Sciatic nerve (tissue), 2 donors: ENCODE results near the gene TXNL4B. TPM values are rescaled to one million over a fixed set of nuclear protein-coding genes. Genes with fewer than 3 reads are reported as not detected.

Experiments
- ATAC-seq: fragments of 200-7000 bp; cut with Tn5 transposase; one replicate; pipeline ENCODE4 v1.9.1; 2020; ENCODE audit warnings: mild to moderate bottlenecking, moderate library complexity
- DNase-seq: peaks from one replicate; pipeline ENCODE4 v3.0.0-alpha.2; 2020; ENCODE audit warnings: low spot score
- intact Hi-C: fragments of 100-400 bp; cut with DNase I; formaldehyde crosslinking; loops from one replicate; pipeline ENCODE4 v1.14.2; 2022
- total RNA-seq: library from RNA; stranded (reverse); fragmentation: NEBNext Ultra II Directional; extraction: Animal tissue kit (Norgen Biotek cat#: 25700); gene quantifications from one replicate; pipeline ENCODE4 v1.2.1, GENCODE V29; 2021
- donor health status: DM: no; HTN: no; CAD: no.
- donor health status: DM: no; HTN: no; CAD: no.

Gene TXNL4B
- 18.8 TPM for total RNA-seq

DNA sequence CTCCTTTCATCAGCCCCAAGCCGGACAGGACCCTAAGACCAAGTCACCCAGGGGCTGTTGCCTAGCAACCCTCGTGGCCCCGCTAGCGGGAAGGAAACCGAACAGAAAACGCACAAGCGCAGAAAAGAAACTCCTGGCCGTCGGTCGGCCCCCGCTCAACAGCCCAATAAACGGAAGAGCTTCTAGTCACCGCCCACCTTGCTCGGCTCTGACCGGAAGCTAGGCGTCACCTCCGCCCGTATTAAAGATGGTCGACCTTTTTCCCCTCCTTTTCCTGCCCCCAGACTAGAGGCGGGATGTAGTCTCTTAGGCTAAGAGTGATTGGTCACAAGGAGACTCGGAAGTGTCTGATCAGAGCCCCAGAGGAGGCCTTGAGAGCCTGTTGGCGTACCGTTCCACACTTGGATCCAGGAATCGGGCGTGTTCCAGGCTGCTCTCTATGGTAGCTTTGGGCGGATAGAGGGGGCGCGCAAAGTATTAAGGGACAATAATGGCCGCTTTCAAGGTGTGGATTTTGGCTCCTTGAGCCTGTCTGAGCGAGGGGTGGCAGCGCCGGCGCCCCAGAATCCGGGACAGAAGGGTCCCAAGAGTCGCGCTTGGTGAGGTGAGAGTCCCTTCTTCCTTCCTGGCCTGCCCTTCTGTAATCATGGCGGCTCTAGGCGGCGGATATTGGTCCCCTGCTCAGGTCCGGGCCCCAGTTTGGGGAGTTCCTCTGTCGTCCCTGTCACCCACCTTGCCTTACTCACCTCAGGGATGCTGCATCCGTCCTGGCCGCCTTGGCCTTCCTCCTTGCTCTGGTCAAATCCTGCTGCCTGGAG, at the start of gene TXNL4B, which contains the start of gene DHX38:
Gene TXNL4B, minus strand, starts transcription at position 173 of the 818 bp plus-strand sequence. CDS start 2,871 bp downstream, outside the sequence.
Gene DHX38, plus strand, starts transcription at position 400 of the 818 bp plus-strand sequence. CDS start 2,311 bp downstream, outside the sequence.
- intact Hi-C loops = no loop called here
- peak; percentile 100 for ATAC-seq
- peak; percentile 94 for DNase-seq

DNA sequence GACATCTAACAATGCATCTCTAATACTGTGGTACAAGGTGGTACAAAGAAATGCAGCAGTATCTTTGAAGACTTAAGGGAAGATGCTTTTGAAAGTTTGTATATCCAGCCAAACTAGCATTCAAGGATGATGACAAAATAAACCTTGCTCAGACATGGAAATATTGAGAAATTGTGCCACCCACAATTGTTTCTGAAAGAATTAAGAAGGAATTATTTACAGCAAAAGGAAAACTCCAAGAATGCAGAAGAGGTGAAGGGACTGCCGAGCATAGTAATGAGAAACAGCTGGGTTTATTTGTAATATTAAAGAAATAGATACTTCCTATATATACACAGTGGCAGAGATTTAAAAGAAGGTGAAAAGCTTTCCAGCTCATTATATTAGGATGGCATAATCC, 49.1 kb upstream of the TXNL4B start:
- ATAC-seq = no peak
- intact Hi-C loops = no loop called here
- no peak for DNase-seq

DNA sequence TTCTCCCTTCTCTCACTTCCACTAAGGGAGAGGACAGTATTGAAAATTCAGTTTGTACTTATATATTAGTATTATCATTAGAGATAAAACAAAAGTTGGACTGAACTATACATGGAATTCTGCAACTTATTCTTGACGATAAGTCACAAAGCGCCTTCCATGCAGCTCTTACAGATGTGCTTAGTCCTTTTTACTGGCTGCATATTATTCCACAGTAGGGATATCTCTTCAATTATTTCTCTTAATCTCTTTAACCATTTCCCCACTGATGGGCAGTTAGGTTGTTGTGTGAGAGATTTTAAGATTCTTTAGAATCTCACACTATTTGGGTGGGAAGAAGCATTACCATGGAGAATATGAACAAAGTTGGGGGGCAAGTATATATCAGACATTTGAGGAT, 46.5 kb upstream of the TXNL4B start:
- no peak for ATAC-seq

DNA sequence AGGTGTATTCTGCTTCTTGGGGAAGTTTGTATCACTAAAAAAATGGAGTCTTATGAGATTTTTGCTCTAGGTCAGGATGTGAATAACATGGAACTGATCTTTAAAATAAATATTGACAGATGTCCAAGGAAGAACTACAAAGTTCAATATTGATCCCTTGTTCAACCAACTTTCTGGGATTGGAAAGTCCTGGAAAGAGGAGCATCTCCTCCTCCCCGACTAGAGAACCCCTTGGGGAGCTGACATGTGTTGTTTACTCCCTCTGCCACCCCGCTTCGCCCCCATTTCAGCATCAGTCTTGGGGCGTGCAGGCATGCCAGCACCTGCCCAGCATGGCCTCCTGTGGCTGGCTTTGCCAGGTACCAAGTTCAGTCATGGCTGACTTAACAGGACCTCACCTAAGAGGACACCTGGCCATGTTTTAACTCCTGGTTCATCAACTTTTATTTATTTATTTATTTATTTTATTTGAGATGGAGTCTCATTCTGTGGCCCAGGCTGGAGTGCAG, 44.7 kb upstream of the TXNL4B start:
- intact Hi-C loops = no loop called here
- DNase-seq = no peak
- no peak for ATAC-seq

More for the DNA sequence above, 46.5 kb upstream of the TXNL4B start:
- intact Hi-C loops = no loop called here
- DNase-seq = no peak

DNA sequence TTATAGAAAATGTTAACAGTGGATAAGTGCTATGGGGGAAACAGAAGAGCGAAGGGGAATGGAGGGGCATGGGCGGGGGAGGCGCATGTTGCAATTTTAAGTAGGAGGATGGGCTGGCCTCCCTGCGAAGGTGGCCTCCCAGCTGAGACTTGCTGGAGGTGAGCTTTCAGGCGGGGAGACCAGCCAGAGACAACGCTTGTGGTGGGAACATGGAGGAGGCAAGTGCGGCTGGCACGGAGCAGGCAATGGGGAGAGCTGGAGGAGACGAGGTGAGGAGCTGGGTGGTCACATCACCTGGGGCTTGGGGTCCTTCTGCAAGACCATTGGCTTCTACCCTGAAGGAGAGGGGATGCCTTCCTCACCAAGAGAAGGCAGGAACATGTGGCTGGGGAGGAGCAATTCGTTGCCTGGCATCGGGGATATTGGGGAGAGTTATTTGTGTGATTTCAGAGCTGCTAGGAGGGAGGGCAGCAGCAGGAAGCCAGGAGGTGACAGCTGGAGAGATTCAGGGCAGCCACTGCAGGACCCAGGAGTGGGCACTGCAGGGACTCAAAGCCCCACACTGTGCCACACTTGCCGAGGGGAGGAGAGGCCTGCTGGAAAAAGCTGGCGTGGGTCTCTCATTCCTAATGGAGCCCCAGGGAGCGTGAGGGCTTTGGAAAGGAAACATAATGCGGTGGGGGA, 44.1 kb upstream of the TXNL4B start:
- DNase-seq = no peak
- ATAC-seq = no peak
- intact Hi-C loops = no loop called here

DNA sequence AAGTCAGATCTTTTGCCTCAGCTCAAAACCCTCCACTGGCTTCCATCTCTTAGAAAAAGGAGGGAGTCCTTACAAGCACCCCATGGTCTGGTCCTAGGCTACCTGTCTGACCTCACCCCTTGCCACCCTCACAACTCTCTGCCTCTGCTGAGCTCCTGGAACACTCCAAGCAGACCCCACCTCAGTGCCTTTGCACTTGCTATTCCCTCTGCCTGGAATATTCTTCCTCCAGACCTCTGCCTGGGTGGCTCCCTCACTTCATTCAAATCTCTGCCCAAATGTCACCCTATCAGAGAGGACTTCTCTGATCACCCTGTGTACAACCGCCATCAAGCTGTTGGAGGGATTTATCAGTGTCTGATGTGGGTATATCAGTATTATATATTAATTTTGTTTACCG, 41.1 kb upstream of the TXNL4B start:
- no peak for ATAC-seq
- DNase-seq = no peak
- intact Hi-C loops = no loop called here

DNA sequence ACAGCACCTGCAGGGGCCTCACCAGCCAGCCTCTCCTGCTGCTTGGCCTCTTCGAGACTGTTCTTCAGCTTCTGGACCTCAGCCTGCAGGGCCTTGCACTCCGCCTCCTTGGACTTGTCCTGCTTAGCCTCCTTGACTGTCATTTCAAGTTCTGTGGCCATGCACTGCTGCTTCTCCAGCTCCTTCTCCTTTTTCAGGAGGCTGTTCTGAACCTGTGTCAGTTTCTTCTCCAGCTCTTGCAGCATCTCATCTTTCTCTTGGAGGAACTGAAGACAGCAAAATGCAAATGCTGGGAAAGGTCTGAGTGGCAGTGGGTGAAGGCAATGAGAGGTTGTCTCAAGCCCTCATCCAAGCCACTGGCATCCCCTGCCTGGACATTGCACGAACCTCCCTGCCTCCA, 39.3 kb upstream of the TXNL4B start:
- no peak for DNase-seq
- no peak for ATAC-seq
- intact Hi-C loops = no loop called here

DNA sequence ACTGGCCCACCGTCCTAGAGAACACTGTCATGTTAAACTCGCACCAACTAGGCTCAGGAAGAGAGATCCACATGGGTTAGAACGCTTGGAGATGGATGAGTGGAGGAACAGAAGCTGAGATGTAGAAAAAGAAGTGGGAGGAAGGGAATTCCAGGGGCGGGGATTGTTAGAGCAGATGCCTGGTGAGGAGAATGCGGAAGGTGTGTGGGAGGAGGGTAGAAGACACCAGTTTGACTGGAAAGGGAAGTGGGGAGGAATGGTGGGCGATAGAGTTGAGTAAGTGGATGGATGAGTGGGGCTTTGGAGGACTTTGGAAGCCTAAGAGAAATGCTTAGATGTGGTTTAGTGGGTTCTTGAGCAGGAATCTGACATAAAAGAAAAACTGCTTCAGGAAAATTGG, 37.6 kb upstream of the TXNL4B start:
- ATAC-seq (no peak), DNase-seq (no peak)
- intact Hi-C loops = no loop called here

DNA sequence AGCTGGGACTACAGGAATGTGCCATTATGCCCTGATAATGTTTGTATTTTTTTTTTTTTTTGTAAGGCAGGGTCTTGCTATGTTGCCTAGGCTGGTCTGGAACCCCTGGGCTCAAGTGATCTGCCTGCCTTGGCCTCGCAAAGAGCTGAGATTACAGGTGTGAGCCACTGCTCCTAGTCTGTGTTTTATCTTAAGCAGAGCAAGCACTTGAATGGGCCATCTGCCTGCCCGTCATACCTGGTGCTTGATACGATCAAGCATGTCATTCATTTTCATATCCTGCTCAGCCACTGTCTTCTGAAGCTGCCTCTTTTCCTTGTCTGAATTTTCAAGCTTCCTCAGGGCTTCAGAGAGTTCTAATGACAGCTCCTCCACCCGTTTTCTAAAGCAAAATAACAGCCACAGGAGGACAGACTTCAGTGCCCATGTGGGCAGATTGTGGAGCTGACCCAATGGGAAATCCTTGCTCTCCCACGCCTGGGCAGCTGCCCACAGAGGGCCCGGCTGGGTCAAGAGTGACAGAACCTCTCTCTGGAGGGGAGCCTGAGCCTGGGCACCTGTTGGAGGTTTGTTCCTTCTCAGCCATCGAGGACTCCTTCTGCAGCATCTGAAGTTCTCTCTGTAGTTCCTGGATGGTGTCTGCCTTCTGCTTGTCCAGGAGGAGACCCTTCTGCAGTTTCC, 36.7 kb upstream of the TXNL4B start:
- ATAC-seq (no peak), DNase-seq (no peak)
- intact Hi-C loops = no loop called here

GRCh38 chr16:72128701-72129100, 35.3 kb upstream of the TXNL4B start:
- ATAC-seq (no peak), DNase-seq (no peak)
- intact Hi-C loops = no loop called here

DNA sequence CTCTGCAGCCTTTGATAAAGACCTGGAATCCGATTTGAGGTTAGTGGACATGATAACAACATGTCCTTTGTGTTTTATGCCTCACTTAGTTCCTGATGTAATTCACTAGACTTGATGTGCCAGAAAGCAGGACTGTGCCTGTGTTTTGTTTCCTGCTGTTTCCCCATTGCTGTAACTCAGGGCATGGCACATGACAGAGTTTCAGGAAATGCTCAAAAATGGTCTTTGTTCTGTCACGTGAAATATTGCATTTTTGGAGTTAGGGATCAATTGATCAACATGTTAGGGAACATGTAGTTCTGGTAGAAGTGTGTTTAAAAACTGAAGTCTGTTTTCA, 33.0 kb upstream of the TXNL4B start:
- DNase-seq (no peak), ATAC-seq (peak; percentile 40)
- intact Hi-C loops = no loop called here

- DNase-seq (no peak), ATAC-seq (peak; percentile 5)
- intact Hi-C loops = no loop called here
Observed at GRCh38 chr16:72125635-72126428, 32.4 kb upstream of the TXNL4B start.

DNA sequence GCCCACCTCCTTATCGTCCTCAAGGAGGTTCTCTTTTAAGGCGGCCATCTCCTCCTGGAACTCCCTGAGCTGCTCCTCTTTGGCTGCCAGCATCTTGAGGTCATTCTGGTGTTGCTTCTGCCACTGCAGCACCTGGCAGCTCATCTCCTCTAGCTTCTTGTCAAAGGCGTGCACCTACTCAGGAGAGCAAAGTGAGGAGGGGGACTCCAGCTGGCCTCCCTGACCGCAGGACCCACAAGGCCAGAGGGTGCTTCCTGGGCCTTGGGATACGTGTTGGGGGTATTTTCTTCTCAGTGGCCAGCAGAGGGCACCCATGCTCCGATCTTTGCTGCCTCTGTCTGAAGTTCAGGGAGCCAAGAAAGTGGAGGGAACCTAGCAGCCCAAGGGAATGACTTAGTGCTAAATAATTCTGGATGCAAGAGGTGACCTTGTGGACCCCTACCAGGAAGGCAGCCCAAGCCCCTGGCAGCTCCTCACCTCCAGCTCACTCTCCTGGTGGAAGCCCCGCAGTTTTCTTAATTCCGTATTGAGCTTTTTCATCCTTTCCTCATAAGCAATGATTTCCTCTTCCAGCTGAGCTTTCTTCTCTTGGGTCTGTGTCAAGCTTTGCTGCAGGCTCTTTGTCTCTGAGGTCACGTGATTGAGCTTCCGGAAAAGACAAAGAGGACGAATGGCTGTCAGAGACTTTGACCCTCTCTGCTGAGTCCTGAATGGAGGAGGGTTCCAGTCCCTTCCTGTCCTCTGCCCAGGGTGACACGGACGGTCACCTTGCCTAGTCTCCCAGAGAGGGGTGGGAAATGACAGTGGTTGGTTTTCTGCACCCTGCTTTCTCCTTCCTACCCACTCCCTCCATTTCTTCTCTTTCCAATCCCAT, 31.6 kb upstream of the TXNL4B start:
- peak; percentile 80 for DNase-seq
- ATAC-seq = peak; percentile 89
- intact Hi-C loops = no loop called here

DNA sequence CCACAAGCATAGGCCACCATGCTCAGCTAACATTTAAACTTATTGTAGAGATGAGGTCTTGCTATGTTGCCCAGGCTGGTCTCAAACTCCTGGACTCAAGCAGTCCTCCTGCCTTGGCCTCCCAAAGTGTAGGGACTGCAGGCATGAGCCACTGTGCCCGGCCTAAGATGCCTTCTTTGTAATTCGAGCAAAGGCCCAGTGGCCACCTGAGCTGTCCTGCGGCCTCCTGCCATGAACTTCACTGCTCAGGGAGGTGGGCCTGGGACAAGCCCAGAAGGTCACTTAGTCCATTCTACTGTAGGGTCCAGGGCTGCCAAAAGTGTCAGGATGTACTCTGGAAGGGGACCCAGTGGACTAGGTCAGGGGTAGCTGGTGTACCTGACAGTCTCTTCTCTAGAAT, 30.7 kb upstream of the TXNL4B start:
- ATAC-seq (no peak), DNase-seq (no peak)
- intact Hi-C loops = no loop called here

GRCh38 chr16:72123426-72123825, 30.0 kb upstream of the TXNL4B start:
- intact Hi-C loops = no loop called here
- DNase-seq (no peak), ATAC-seq (no peak)

DNA sequence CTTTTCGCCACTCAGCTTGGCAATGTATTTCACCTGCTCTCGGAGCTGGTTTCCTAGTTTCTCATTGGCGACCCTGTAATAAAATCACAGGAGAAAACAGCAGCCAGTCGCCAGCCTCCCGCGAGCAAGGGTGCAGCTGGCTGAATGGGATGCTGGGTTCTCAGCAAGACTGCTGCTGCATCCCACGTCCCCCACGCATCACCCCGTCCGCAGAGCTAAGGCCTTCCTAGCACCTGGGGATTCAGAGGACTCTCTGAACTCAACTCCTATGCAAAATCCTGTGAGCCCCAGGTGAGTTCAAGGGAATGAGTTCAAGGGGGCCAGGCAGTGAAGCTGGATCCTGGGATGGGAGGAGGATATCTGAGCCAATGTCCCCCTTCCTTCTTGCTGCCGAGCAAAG, 29.5 kb upstream of the TXNL4B start:
- ATAC-seq (no peak), DNase-seq (no peak)
- intact Hi-C loops = no loop called here

- DNase-seq (no peak), ATAC-seq (no peak)
- intact Hi-C loops = no loop called here
Observed at GRCh38 chr16:72122308-72122707, 28.9 kb upstream of the TXNL4B start.

DNA sequence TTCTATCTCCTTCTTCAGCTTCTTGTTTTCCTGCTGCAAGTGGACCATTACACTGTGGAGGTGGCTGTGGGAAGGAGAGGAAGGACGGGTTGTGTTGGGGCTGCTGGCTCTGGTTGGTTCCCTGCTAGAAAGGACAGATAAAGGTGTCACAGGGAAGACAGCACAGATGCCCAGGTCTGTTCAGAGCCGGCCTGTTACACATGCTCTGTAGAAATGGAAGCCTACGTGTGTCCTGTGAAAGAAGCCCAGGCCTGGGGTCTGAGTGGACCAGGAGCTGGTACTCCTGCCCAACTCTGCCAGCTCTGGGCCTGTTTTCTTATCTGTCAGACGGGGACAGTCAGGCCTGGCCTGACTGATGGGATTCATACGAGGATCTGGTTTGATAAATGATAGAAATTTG, 26.6 kb upstream of the TXNL4B start:
- intact Hi-C loops = no loop called here
- ATAC-seq (no peak), DNase-seq (no peak)
